ENCODE results near the gene DDAH1.

DDAH1 gene

DNA sequence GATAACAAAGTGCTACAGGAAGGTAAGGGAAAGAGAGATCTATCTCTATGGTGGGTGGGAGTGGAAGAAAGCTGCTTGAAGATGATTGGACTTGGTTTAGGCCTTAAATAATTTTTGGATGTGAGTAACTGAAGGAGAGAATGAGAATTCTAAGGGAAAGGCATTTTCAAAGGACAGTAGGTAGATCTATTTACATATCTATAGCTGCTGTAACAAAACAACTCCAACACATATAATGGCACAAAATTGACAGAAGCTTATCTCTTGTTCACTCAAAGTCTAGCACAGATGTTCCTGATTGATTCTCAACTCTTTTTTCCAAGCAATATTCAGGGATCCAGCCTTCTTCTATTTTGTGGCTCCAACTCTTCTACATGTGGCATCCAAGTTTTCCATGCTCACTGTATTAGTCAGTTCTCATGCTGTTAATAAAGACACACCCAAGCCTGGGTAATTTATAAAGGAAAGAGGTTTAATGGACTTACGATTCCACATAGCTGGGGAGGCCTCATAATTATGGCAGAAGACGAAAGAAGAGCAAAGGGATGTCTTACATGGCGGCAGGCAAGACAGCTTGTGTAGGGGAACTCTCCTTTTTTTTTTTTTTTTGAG lies 3.1 kb upstream of the DDAH1 start:
- H3K4me1 Mint-ChIP-seq, result peaks cover 9% of the 10 kb centered on the region
- TF ChIP-seq, protein P1, sequence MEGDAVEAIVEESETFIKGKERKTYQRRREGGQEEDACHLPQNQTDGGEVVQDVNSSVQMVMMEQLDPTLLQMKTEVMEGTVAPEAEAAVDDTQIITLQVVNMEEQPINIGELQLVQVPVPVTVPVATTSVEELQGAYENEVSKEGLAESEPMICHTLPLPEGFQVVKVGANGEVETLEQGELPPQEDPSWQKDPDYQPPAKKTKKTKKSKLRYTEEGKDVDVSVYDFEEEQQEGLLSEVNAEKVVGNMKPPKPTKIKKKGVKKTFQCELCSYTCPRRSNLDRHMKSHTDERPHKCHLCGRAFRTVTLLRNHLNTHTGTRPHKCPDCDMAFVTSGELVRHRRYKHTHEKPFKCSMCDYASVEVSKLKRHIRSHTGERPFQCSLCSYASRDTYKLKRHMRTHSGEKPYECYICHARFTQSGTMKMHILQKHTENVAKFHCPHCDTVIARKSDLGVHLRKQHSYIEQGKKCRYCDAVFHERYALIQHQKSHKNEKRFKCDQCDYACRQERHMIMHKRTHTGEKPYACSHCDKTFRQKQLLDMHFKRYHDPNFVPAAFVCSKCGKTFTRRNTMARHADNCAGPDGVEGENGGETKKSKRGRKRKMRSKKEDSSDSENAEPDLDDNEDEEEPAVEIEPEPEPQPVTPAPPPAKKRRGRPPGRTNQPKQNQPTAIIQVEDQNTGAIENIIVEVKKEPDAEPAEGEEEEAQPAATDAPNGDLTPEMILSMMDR (IDR thresholded peaks at IDR 0.05; ENCODE audit: unreplicated experiment in 3 of 3), result no peak
- no peaks in the 10 kb centered on the region for H3K9me3 Mint-ChIP-seq
- H3K36me3 Mint-ChIP-seq (ENCODE audit: low read depth), result no peaks in the 10 kb centered on the region
- no peak overlapping the region for H3K4me3 Mint-ChIP-seq
- H3K27ac Mint-ChIP-seq, result no peak overlapping the region
- peaks cover 18% of the 10 kb centered on the region for H3K27me3 Mint-ChIP-seq (ENCODE audit: low read depth)

DNA sequence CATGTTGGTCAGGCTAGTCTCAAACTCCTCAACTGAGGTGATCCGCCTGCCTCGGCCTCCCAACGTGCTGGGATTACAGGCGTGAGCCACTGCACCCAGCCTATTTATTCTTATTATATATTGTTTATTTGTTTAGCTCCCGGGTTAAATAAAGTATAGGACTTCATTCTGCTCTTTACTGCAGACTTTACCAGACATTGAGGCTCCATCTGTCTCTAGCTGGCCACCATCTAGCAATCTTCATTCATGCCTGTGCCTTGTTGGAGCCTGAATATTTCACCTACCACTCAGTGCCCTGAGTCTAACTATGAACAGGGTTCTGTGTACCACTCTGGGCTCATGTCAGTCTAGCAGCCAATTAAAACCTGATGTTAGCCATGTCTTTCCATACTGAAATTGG lies 2.1 kb upstream of the DDAH1 start:
- Mint-ChIP-seq H3K27ac (peak overlapping the region in 1 of 3 experiments; percentile 54), H3K9me3 (no peaks in the 10 kb centered on the region), H3K36me3 (ENCODE audit: low read depth) (no peaks in the 10 kb centered on the region), H3K27me3 (ENCODE audit: low read depth) (peaks cover 24% of the 10 kb centered on the region), H3K4me3 (peak overlapping the region; percentile 54 to 71 (median 68)), H3K4me1 (peaks cover 10% of the 10 kb centered on the region)
- TF ChIP-seq, protein P1 (IDR thresholded peaks at IDR 0.05; ENCODE audit: unreplicated experiment in 3 of 3), result no peak

DNA sequence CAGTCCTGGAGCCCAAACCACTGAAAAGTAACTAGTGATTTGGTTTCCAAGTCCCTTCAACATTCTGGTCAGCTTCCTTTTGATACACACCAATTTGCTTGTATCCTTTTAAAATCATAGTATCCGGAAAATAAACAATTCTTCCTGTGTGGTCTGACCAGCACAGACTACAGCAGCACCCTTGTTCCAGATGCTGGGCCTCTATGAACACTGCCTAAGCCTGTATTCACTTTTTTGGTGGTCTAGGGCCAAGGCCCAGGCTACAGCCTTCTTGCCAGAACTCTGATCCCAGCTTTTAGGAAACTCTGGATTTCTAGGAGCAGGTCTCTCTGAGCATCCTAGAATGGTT lies 801 bp upstream of the DDAH1 start:
- Mint-ChIP-seq H3K27ac (peak overlapping the region; percentile 83 to 93 (median 92)), H3K9me3 (no peaks in the 10 kb centered on the region), H3K36me3 (ENCODE audit: low read depth) (no peaks in the 10 kb centered on the region), H3K4me3 (peak overlapping the region; percentile 73 to 88 (median 83)), H3K27me3 (ENCODE audit: low read depth) (peaks cover 24% of the 10 kb centered on the region), H3K4me1 (peaks cover 10% of the 10 kb centered on the region)
- TF ChIP-seq, protein P1 (IDR thresholded peaks at IDR 0.05; ENCODE audit: unreplicated experiment in 3 of 3), result no peak

DNA sequence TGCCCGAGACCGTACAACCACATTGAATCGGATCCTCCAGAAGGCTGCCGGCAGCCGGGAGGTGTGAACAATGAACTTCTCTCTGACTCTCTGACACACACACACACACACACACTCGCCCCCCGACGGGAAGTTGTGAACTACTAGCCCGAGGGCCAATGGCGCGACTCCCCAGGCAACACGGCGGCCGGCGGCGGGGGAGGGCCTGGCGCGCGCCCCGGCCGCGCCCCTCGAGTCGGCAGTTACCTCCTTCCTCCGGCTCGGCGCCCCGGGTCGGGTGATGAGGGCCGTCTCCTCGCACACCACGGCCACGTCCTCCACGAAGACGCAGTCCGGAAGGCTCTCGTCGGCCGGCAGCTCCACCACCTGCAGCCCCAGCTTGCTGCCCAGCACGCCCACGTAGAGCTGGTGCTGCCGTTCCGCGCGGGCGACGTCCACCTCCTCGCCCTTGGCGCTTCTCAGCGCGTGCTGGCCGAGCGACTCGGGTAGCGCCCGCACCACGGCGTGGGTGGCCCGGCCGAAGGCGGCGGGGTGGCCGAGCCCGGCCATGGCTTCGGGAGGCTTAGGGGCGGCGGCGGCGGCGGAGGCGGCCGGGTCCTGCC lies 361 bp downstream of the DDAH1 start:
- TF ChIP-seq, protein P1 (IDR thresholded peaks at IDR 0.05; ENCODE audit: unreplicated experiment in 3 of 3), result no peak
- H3K36me3 Mint-ChIP-seq (ENCODE audit: low read depth), result no peaks in the 10 kb centered on the region
- peak overlapping the region; percentile 77 to 84 (median 83) for H3K4me3 Mint-ChIP-seq
- H3K27ac Mint-ChIP-seq, result peak overlapping the region; percentile 44 to 63 (median 47)
- H3K27me3 Mint-ChIP-seq (ENCODE audit: low read depth), result peaks cover 24% of the 10 kb centered on the region
- no peaks in the 10 kb centered on the region for H3K9me3 Mint-ChIP-seq
- peaks cover 10% of the 10 kb centered on the region for H3K4me1 Mint-ChIP-seq

DNA sequence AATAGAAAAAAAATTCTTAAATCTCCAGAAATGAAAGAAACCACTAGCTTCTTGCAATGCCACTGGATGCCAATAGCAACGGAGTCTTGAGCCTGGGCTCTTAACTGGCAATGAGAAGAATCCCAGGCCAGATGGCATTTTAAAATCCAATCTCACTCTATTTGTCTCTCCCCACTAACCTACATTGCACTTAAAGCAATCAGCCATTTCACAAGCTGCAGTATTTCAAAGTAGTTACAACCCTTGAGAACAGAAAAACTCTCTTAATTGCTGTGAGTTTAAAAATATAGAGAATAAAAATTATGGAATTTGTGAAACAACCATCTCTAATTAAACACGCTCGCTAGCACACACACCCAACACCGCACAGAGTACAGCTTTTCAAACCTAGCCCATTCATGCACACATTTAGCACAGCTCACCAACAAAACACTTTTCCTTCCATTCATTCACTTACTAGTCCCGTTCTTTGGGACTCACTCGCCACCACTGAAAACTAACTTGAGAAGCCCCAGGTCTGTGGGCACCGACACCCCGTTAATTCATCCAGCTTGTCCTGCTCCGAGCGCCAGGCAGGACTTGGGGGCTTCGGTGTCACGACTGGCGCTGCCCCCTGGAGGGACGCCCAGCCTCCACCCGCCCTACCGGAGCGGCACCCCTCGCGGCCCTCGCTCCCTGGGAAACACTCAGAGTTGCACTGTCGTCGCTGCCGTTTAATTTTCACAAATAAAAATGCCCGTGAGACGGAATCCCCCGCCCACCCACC lies 1.0 kb downstream of the DDAH1 start:
- Mint-ChIP-seq H3K36me3 (ENCODE audit: low read depth) (no peaks in the 10 kb centered on the region), H3K27ac (peak overlapping the region; percentile 44 to 63 (median 47)), H3K4me1 (peaks cover 15% of the 10 kb centered on the region), H3K27me3 (ENCODE audit: low read depth) (peaks cover 24% of the 10 kb centered on the region), H3K9me3 (no peaks in the 10 kb centered on the region), H3K4me3 (peak overlapping the region; percentile 77 to 84 (median 83))
- TF ChIP-seq, protein P1 (IDR thresholded peaks at IDR 0.05; ENCODE audit: unreplicated experiment in 3 of 3), result no peak

All from nephron (organoid).